ENCODE data around the gene FAM149A. TPM values are rescaled to one million over a fixed set of nuclear protein-coding genes. Genes with fewer than 3 reads are reported as not detected.

FAM149A gene
- total RNA-seq, 3 donors from 2014 or later = 7.9 to 22.9 (median 8.0) TPM

- no peaks in the 10 kb centered on the region for H3K9me3 ChIP-seq
- no peak overlapping the region for H3K4me3 ChIP-seq
- intact Hi-C loops (cut with DNase I; ENCODE audit: low total_unique reads) = no loop called here
- no peaks in the 10 kb centered on the region for H3K36me3 ChIP-seq
- no peaks in the 10 kb centered on the region for H3K4me1 ChIP-seq
- H3K27me3 ChIP-seq = no peaks in the 10 kb centered on the region
- no peak for DNase-seq (ENCODE audit: low spot score in 2 of 2)
- no peak for TF ChIP-seq CTCF (IDR thresholded peaks at IDR 0.05)
- no peak for TF ChIP-seq POLR2AphosphoS5 (IDR thresholded peaks at IDR 0.05)
- TF ChIP-seq POLR2A (IDR thresholded peaks at IDR 0.05) = no peak
- H3K27ac ChIP-seq = no peak overlapping the region
Measured at GRCh38 chr4:186116697-186117096, 12.2 kb downstream of the FAM149A start.

- no peak for DNase-seq (ENCODE audit: low spot score in 2 of 2)
- TF ChIP-seq POLR2AphosphoS5 (IDR thresholded peaks at IDR 0.05) (no peak), POLR2A (IDR thresholded peaks at IDR 0.05) (no peak), CTCF (IDR thresholded peaks at IDR 0.05) (no peak)
- Histone ChIP-seq H3K27me3 (no peaks in the 10 kb centered on the region), H3K4me3 (no peak overlapping the region), H3K4me1 (no peaks in the 10 kb centered on the region), H3K9me3 (no peaks in the 10 kb centered on the region), H3K27ac (no peak overlapping the region), H3K36me3 (no peaks in the 10 kb centered on the region)
- intact Hi-C loops (cut with DNase I; ENCODE audit: low total_unique reads) = no loop called here
Measured at GRCh38 chr4:186118582-186118981, 14.1 kb downstream of the FAM149A start.

- TF ChIP-seq POLR2AphosphoS5 (IDR thresholded peaks at IDR 0.05) (no peak), CTCF (IDR thresholded peaks at IDR 0.05) (no peak), POLR2A (IDR thresholded peaks at IDR 0.05) (no peak)
- H3K4me3 ChIP-seq = no peak overlapping the region
- intact Hi-C loops (cut with DNase I; ENCODE audit: low total_unique reads) = no loop called here
- DNase-seq (ENCODE audit: low spot score in 2 of 2) = no peak
- no peaks in the 10 kb centered on the region for H3K36me3 ChIP-seq
- no peaks in the 10 kb centered on the region for H3K9me3 ChIP-seq
- H3K27ac ChIP-seq = no peak overlapping the region
- no peaks in the 10 kb centered on the region for H3K27me3 ChIP-seq
- H3K4me1 ChIP-seq = no peaks in the 10 kb centered on the region
Measured at GRCh38 chr4:186121057-186121456, 16.6 kb downstream of the FAM149A start.

- TF ChIP-seq POLR2AphosphoS5 (IDR thresholded peaks at IDR 0.05) = no peak
- TF ChIP-seq POLR2A (IDR thresholded peaks at IDR 0.05) = no peak
- TF ChIP-seq CTCF (IDR thresholded peaks at IDR 0.05) = no peak
- intact Hi-C loops (cut with DNase I; ENCODE audit: low total_unique reads) = loop anchor here (5.0 kb wide), 1 partner anchor 1187 kb away; no protein-coding TSS in a partner anchor
- no peaks in the 10 kb centered on the region for H3K27me3 ChIP-seq
- no peak overlapping the region for H3K27ac ChIP-seq
- no peak overlapping the region for H3K4me3 ChIP-seq
- DNase-seq (ENCODE audit: low spot score in 2 of 2) = no peak
- H3K9me3 ChIP-seq = no peaks in the 10 kb centered on the region
- no peaks in the 10 kb centered on the region for H3K36me3 ChIP-seq
- no peaks in the 10 kb centered on the region for H3K4me1 ChIP-seq
Measured at GRCh38 chr4:186128842-186129241, 24.3 kb downstream of the FAM149A start.

GRCh38 chr4:186131935-186132334 lies 27.4 kb downstream of the FAM149A start:
- Histone ChIP-seq H3K4me1 (no peaks in the 10 kb centered on the region), H3K36me3 (no peaks in the 10 kb centered on the region), H3K27me3 (no peaks in the 10 kb centered on the region), H3K4me3 (no peak overlapping the region), H3K9me3 (no peaks in the 10 kb centered on the region), H3K27ac (no peak overlapping the region)
- DNase-seq (ENCODE audit: low spot score in 2 of 2) = no peak
- TF ChIP-seq POLR2AphosphoS5 (IDR thresholded peaks at IDR 0.05) (no peak), POLR2A (IDR thresholded peaks at IDR 0.05) (no peak), CTCF (IDR thresholded peaks at IDR 0.05) (no peak)
- intact Hi-C loops (cut with DNase I; ENCODE audit: low total_unique reads) = no loop called here

All from breast epithelium (tissue), 4 donors.